RCC 7860 (cell line): ENCODE measurements around the gene CPLX4.
A peak's percentile ranks its signal among the peaks of the same experiment; 100 is the strongest.
"Not testable (repeated sequence)": the region's sequence is repeated elsewhere in the genome, so short reads cannot be mapped to it uniquely, and the experiment has no call there.

ENCODE experiments used
- DNase-seq: peaks from one replicate; pipeline ENCODE4 v3.0.0-alpha.2; 2015; ENCODE audit warnings: low spot score
- FAIRE-seq: peaks from 2 replicates; lab custom pipeline; 2012; peaks lifted over from hg19 to GRCh38; lab: Jason Lieb, UNC

The CPLX4 gene

DNA sequence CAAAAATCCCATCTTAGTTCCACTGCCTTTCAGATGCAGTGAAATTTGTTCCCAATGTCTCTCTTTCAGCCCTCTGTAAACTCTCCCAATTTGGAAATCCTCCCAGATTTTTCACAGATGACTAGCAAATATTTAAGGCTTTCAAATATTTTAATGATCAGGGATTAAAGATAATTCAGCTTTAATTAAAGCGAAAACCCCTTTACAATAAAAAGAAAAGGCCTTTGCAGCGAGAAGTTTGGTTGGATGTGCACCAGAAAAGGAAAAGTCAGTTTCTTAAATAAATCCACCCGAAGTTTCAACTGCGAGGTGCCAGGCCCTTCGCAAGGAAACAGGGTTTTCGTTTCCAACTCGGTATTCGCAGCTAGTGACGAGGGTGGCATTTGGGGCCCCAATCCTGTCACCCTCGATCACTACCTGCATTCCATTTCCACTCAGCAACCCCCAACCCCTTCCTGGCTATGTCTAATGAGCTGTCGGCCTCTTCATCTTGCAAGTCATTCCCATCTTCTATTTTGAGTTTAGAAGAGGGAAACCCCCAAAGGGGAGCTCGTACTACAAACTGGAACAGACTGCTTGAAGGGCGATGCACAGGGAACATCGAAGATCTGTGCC, 46.7 kb downstream of the CPLX4 start:
- FAIRE-seq (no peak), DNase-seq (no peak)

- DNase-seq, result no peak
- FAIRE-seq, result no peak
Measured at GRCh38 chr18:59270689-59271257, 47.7 kb downstream of the CPLX4 start.

GRCh38 chr18:59269563-59270119, 48.8 kb downstream of the CPLX4 start:
- no peak for FAIRE-seq
- DNase-seq, result no peak

- DNase-seq (no peak), FAIRE-seq (no peak)
Measured at GRCh38 chr18:59268721-59269562, 49.5 kb downstream of the CPLX4 start.

DNA sequence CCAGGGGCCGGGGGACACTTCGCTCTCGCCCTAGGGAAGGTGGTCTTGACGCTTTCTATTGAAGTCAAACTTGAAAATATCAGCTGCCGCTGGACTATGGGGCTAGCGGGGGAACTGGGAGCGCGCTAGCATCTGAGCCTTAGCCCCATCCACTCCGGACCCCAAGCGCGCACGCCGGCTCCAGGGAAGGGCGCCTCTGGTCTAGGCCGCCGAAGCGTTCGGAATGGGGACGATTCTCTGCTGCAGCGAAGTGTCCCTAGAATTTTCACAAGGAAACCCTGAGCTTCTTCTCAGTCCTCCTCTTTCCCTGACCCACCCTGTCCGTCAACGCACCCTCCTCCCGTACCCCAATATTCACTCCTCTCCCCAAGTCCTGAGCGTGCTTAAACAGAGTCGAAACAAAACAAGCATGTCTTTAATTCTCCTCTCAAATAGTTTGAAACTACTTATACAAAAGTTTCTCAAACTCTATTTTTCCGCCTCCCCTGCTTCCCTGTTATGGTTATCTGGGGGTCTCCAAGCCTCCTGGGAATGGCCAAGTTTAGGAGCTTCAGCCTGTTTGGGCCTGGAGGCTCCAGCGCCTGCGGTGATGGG, 50.2 kb downstream of the CPLX4 start:
- DNase-seq, result no peak
- FAIRE-seq, result no peak

DNA sequence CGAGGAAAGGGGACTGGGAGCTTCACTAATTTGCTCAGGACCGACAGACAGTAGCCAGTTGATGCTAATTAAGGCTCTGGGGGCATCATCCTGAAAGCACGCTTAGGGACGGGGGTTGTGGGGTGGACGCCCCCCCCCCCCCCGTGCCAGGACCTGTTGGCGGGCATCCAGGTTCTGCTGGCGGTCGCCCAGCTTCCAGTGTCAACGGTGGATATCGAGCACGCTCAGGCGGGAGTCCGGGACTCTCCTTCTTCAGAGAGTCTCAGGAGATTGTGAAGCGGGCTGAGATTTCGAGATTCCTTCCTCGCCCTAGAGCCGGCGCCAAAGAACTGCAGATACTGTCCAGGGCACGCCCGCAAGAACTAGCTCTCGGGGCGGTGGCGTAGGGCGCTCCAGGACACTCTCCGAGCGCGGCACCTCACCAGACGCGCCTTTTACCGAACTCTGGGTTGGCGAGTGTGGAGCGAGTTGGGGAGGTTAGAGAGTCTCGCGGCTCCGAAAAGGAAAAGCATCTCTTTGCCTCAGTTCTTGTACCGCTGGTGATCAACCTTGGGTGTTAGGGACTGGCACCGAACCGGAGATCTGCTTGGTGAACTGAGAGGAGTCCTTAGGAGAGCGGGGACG, 50.8 kb downstream of the CPLX4 start:
- DNase-seq (no peak), FAIRE-seq (no peak)

DNA sequence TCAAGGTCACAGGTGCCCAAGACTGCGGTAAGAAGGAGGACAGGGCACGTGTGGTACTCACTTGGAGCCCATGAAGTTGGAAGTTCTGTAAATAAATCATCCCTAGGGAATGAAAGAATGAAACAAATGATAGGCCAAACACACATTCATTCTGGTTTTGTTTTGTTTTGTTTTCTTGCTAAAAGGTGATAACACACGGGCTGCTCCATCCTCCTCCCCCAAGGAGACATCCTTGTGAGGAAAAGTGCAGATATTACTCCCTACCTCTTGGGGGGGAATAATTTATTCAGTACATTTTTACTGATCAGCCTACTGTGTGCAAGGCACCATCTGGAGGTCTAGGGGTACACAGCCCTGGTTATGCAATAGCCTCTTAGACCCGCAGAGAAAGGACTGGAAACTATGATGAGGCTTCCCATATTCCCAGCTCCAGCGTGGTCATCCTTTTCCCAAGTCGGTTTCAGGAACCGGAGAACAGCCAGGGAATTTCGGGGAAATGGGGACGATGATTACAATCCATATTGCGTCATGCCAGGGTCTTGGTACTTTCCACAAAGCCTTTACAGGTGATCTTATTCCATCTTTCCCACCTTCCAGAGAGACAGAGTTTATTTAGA, 51.5 kb downstream of the CPLX4 start:
- DNase-seq, result no peak
- FAIRE-seq, result no peak

GRCh38 chr18:59266459-59266858, 52.0 kb downstream of the CPLX4 start:
- DNase-seq, result no peak
- no peak for FAIRE-seq

GRCh38 chr18:59265974-59266369, 52.5 kb downstream of the CPLX4 start:
- FAIRE-seq, result no peak
- DNase-seq, result no peak

DNA sequence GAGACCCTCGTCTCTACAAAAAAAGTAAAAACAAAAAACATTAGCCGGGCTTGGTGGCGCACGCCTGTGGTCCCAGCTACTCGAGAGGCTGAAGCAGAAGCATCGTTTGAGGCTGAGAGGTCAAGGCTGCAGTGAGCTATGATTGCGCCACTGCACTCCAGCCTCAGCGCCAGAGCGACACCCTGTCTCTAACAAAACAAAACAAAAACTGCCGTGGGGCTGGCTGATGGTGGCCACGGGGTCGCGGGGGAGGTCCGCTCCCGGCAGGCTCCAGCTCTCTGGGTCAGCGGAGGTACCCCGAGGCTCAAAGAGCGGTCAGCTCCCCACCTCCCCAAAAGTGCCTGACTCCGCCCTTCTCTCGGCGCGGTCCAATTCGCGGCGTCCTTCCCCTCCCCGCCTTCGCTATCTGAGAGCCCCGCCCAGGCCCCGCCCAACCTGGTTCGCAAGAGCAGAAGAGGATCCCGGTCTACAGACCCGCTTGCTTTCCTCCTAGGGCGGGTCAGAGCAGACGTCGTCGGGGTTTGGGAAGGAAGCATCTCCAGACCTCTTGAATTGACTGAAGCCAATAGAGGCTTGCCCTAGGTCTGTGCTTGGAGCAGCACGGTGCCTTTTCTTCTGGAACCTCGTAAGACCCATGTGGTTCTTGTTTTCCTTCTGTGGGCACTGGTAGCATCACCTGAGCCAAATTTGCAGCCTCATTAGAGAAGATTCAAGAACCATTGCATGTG, 53.0 kb downstream of the CPLX4 start:
- no peak for FAIRE-seq
- no peak for DNase-seq

- DNase-seq (no peak), FAIRE-seq (no peak)
Measured at GRCh38 chr18:59264651-59265245, 53.7 kb downstream of the CPLX4 start.

DNA sequence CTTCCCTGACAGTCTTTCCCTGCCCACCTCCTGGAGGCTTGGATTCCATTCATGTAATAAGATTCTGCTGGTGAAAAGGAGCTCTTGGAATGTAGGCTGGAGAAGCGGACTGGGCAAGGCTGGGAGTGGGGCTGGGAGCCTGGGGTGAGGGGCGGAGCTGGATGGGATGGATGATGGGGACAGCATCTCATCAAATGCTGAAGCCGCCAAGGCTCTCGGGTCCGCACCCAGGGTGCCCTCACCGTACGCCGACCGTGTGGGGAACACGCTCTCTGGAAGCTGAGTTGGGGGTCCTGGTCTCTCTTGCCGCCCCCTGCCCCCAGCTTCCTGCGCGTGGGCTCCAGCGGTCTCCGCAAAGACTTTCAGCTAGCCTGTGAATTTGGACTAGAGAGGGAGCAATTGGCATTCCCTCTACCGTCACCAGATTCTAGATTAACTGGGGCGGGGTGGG, 54.3 kb downstream of the CPLX4 start:
- FAIRE-seq (no peak), DNase-seq (no peak)

GRCh38 chr18:59263661-59264060, 54.8 kb downstream of the CPLX4 start:
- DNase-seq (no peak), FAIRE-seq (no peak)

GRCh38 chr18:59262243-59262642, 56.2 kb downstream of the CPLX4 start:
- FAIRE-seq, result not testable (repeated sequence)

DNA sequence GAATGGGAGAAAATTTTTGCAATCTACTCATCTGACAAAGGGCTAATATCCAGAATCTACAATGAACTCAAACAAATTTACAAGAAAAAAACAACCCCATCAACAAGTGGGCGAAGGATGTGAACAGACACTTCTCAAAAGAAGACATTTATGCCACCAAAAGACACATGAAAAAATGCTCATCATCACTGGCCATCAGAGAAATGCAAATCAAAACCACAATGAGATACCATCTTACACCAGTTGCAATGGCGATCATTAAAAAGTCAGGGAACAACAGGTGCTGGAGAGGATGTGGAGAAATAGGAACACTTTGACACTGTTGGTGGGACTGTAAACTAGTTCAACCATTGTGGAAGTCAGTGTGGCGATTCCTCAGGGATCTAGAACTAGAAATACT, 56.6 kb downstream of the CPLX4 start:
- DNase-seq, FAIRE-seq: not testable (repeated sequence)

More at GRCh38 chr18:59262243-59262642, 56.2 kb downstream of the CPLX4 start:
- DNase-seq, result not testable (repeated sequence)

GRCh38 chr18:59255491-59255890, 63.0 kb downstream of the CPLX4 start:
- DNase-seq, FAIRE-seq: not testable (repeated sequence)

- FAIRE-seq, result no peak
Measured at GRCh38 chr18:59249199-59249774, 69.2 kb downstream of the CPLX4 start.

DNA sequence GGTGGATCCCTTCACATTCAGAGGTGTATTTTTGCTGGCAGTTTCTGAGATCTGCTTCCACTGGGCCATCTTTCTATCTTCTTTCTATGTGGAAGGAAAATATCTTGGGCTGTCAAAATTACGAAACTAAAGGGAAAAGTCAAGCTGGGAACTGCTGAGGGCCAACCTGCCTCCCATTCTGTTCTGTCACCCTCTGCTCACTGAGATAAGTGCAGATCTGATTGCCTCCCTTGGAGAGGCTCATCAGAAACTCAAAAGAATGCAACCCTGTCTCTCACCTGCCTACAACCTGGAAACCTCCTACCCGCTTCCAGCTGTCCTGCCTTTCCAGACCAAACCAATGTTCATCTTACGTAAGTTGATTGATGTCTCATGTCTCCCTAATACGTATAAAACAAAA, 71.7 kb downstream of the CPLX4 start:
- no peak for FAIRE-seq

More at GRCh38 chr18:59249199-59249774, 69.2 kb downstream of the CPLX4 start:
- DNase-seq, result peak; percentile 34

More for the DNA sequence above, 71.7 kb downstream of the CPLX4 start:
- DNase-seq, result no peak
